Activated T-helper 1 cell treated with anti-CD3 and anti-CD28 coated beads, Interleukin-12 subunit alpha, Interleukin-12 subunit beta, Interleukin-2, Interleukin-4 antibody, amounts not matched to agents 30 ng/mL and 10 ng/mL and 1 ng/mL, durations not matched to agents 14 hours and 24 hours and 36 hours (primary cell): ENCODE data around the gene SEMA5A. TPM values are rescaled to one million over a fixed set of nuclear protein-coding genes. Genes with fewer than 3 reads are reported as not detected.

Experiments used
- DNase-seq: peaks from one replicate; pipeline ENCODE4 v3.0.0; 2021; ENCODE audit warnings: low spot score
- H3K27ac Mint-ChIP-seq: one replicate; pipeline ENCODE4 v1.8.0; 2021; ENCODE audit warnings: mild to moderate bottlenecking, mixed read lengths
- H3K27me3 Mint-ChIP-seq: one replicate; pipeline ENCODE4 v1.8.0; 2022; ENCODE audit warnings: mild to moderate bottlenecking, moderate library complexity, mixed read lengths; ENCODE audit not compliant: insufficient read depth
- H3K36me3 Mint-ChIP-seq: one replicate; pipeline ENCODE4 v1.8.0; 2021; ENCODE audit warnings: low read depth, mixed read lengths
- H3K4me1 Mint-ChIP-seq: one replicate; pipeline ENCODE4 v1.8.0; 2021; ENCODE audit warnings: low read depth, mixed read lengths
- H3K4me3 Mint-ChIP-seq: one replicate; pipeline ENCODE4 v1.8.0; 2021; ENCODE audit warnings: mild to moderate bottlenecking, moderate library complexity, mixed read lengths
- H3K9me3 Mint-ChIP-seq: one replicate; pipeline ENCODE4 v1.8.0; 2021; ENCODE audit warnings: mixed read lengths
- intact Hi-C: fragments of 100-400 bp; cut with micrococcal nuclease; formaldehyde crosslinking; loops from one replicate; pipeline ENCODE4 v1.15.1; 2024
- total RNA-seq: library from RNA; stranded (reverse); gene quantifications from 2 replicates; pipeline ENCODE4 v1.2.3, GENCODE V29; 2022

Gene SEMA5A
- total RNA-seq, 1 donor from 2014 or later, result not detected

DNA sequence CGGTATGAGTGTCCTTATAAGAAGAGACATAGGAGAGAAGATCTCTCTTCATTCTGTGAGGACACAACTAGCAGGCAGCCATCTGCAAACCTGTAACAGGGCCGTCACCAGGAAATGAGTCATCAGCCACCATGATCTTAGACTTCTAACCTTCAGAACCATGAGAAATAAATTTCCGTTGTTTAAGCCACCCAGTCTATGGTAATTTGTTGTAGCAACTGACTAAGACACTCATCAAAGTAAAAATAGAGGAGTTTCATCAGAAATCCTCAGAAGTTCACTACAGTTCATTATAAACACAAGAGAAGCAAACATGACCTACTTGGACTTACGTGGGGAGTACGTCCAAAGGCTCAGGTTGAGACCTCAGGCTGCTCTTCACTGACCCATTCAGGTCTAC, 357.7 kb downstream of the SEMA5A start:
- H3K4me3 Mint-ChIP-seq, result no peak overlapping the region
- H3K36me3 Mint-ChIP-seq, result no peaks in the 10 kb centered on the region
- peaks cover 6% of the 10 kb centered on the region for H3K4me1 Mint-ChIP-seq
- intact Hi-C loops, result no loop called here
- peaks cover 14% of the 10 kb centered on the region for H3K9me3 Mint-ChIP-seq
- DNase-seq, result no peak
- no peak overlapping the region for H3K27ac Mint-ChIP-seq
- H3K27me3 Mint-ChIP-seq, result peaks cover 2% of the 10 kb centered on the region

- peaks cover 14% of the 10 kb centered on the region for H3K9me3 Mint-ChIP-seq
- no peak overlapping the region for H3K4me3 Mint-ChIP-seq
- H3K27me3 Mint-ChIP-seq, result peaks cover 2% of the 10 kb centered on the region
- H3K4me1 Mint-ChIP-seq, result peaks cover 6% of the 10 kb centered on the region
- no peak overlapping the region for H3K27ac Mint-ChIP-seq
- intact Hi-C loops, result no loop called here
- no peak for DNase-seq
- H3K36me3 Mint-ChIP-seq, result no peaks in the 10 kb centered on the region
Observed at GRCh38 chr5:9187614-9188013, 358.3 kb downstream of the SEMA5A start.

DNA sequence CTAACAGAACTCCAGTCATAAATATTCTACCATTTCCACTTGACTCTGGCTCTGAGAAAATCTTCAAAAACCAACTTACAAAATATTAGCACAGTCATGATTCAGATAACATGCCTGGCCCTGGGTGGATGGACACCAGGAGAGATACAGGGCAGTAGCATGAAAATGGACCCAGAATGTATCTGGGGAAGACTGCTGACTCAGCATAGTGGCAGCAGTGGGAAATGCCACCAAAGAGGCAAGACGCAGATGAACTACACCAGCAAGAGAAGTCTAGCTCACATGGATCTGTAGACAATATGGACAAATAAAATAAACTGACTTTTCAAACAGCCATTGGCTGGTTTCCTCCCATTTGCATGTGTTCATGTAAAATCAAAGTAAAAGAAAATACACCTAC, 359.8 kb downstream of the SEMA5A start:
- intact Hi-C loops, result no loop called here
- DNase-seq, result no peak
- no peaks in the 10 kb centered on the region for H3K36me3 Mint-ChIP-seq
- H3K27ac Mint-ChIP-seq, result no peak overlapping the region
- H3K4me1 Mint-ChIP-seq, result peaks cover 6% of the 10 kb centered on the region
- no peak overlapping the region for H3K4me3 Mint-ChIP-seq
- peaks cover 2% of the 10 kb centered on the region for H3K27me3 Mint-ChIP-seq
- peaks cover 14% of the 10 kb centered on the region for H3K9me3 Mint-ChIP-seq

DNA sequence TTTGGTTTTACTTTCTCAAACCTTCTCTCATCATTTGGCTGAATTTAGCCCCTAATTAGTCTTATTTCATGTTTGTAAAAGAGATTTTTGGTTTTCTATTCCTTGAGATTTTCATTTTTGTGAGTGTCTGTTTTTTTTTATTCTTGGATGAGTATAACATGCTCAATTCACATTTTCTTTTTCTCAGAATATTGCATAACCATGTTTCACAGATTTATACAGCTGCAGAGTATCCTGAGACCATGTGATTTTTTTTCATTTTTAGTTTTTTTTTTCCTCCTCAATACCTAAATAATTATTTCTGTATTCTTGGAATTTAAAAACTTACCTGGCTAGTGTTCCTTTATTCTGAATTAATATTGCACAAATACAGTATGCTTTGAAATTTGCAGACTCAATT, 361.9 kb downstream of the SEMA5A start:
- intact Hi-C loops, result no loop called here
- H3K4me1 Mint-ChIP-seq, result peaks cover 6% of the 10 kb centered on the region
- peaks cover 10% of the 10 kb centered on the region for H3K9me3 Mint-ChIP-seq
- no peak overlapping the region for H3K27ac Mint-ChIP-seq
- no peaks in the 10 kb centered on the region for H3K27me3 Mint-ChIP-seq
- no peak overlapping the region for H3K4me3 Mint-ChIP-seq
- no peaks in the 10 kb centered on the region for H3K36me3 Mint-ChIP-seq
- DNase-seq, result no peak

GRCh38 chr5:9182899-9183695, 362.8 kb downstream of the SEMA5A start:
- DNase-seq, result no peak
- Mint-ChIP-seq H3K4me3 (no peak overlapping the region), H3K27ac (no peak overlapping the region), H3K27me3 (no peaks in the 10 kb centered on the region), H3K36me3 (no peaks in the 10 kb centered on the region), H3K9me3 (peaks cover 4% of the 10 kb centered on the region), H3K4me1 (no peaks in the 10 kb centered on the region)
- intact Hi-C loops, result no loop called here

DNA sequence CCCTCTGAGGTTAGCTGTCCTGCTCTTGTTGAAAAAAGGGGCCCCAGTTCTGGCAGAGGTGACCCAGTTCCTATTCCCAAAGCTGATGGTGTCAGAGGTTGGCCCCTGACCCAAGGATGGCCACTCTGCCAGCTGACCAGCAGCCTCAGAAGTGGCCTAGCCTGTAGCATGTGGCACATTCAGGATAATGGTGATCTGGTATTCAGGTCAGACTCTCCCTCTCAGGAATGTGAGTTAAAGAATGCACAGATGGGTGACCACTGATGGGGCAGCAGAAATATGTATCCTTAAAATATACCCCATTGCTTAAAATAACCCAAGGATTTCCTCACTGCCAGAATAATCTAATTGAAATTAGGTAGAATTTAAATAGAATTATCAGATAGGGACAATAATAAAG, 369.2 kb downstream of the SEMA5A start:
- Mint-ChIP-seq H3K4me1 (no peaks in the 10 kb centered on the region), H3K9me3 (peaks cover 5% of the 10 kb centered on the region), H3K27ac (no peak overlapping the region), H3K27me3 (no peaks in the 10 kb centered on the region), H3K36me3 (no peaks in the 10 kb centered on the region), H3K4me3 (no peak overlapping the region)
- DNase-seq, result no peak
- intact Hi-C loops, result no loop called here

GRCh38 chr5:9174446-9174845, 371.4 kb downstream of the SEMA5A start:
- Mint-ChIP-seq H3K9me3 (peaks cover 5% of the 10 kb centered on the region), H3K4me3 (no peak overlapping the region), H3K4me1 (no peaks in the 10 kb centered on the region), H3K27ac (no peak overlapping the region), H3K36me3 (no peaks in the 10 kb centered on the region), H3K27me3 (no peaks in the 10 kb centered on the region)
- intact Hi-C loops, result no loop called here
- no peak for DNase-seq

- Mint-ChIP-seq H3K4me1 (no peaks in the 10 kb centered on the region), H3K36me3 (no peaks in the 10 kb centered on the region), H3K27me3 (no peaks in the 10 kb centered on the region), H3K9me3 (peaks cover 5% of the 10 kb centered on the region), H3K27ac (no peak overlapping the region), H3K4me3 (no peak overlapping the region)
- intact Hi-C loops, result no loop called here
- no peak for DNase-seq
Observed at GRCh38 chr5:9173281-9174048, 372.4 kb downstream of the SEMA5A start.

DNA sequence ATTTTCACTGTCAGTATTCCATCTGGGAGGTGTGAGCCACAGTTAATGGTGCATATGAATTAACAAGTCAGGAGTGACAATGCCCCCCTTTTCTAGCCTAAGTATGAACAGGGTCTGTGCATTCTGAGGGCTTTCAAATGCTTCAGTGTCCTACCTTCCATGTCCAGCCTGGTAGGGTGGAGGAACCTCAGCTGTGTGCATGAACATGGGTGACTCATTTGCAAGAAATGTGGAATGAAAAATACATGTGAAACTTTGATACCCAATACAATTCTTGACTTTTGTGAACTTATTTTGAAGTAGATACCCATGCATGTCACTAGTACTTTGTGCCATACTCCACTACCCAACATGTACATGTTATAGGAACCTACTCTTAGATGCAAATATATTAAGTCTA, 375.8 kb downstream of the SEMA5A start:
- intact Hi-C loops, result no loop called here
- Mint-ChIP-seq H3K36me3 (no peaks in the 10 kb centered on the region), H3K4me1 (no peaks in the 10 kb centered on the region), H3K4me3 (no peak overlapping the region), H3K27me3 (no peaks in the 10 kb centered on the region), H3K27ac (no peak overlapping the region), H3K9me3 (no peaks in the 10 kb centered on the region)
- no peak for DNase-seq

DNA sequence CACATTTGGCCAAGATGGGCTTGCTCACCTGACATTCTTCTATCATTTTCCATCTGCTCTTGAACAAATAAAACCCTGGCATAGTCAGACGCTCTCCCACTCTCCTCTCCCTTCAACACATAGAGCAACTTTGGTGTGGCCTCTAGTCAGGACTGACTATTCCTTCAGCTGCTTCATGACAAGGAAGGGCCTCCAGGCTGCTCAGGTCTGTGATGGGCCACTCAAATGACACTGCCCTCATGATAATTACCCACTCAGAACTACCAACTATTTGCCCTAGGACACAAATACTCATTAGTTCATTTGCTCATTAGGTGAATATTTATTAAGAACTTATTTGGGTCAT, 376.3 kb downstream of the SEMA5A start:
- Mint-ChIP-seq H3K9me3 (no peaks in the 10 kb centered on the region), H3K4me3 (no peak overlapping the region), H3K27me3 (no peaks in the 10 kb centered on the region), H3K36me3 (no peaks in the 10 kb centered on the region), H3K27ac (no peak overlapping the region), H3K4me1 (no peaks in the 10 kb centered on the region)
- intact Hi-C loops, result no loop called here
- no peak for DNase-seq

GRCh38 chr5:9168791-9169556, 376.9 kb downstream of the SEMA5A start:
- no peak overlapping the region for H3K4me3 Mint-ChIP-seq
- intact Hi-C loops, result no loop called here
- H3K4me1 Mint-ChIP-seq, result no peaks in the 10 kb centered on the region
- H3K9me3 Mint-ChIP-seq, result no peaks in the 10 kb centered on the region
- no peak overlapping the region for H3K27ac Mint-ChIP-seq
- DNase-seq, result no peak
- H3K36me3 Mint-ChIP-seq, result no peaks in the 10 kb centered on the region
- no peaks in the 10 kb centered on the region for H3K27me3 Mint-ChIP-seq

DNA sequence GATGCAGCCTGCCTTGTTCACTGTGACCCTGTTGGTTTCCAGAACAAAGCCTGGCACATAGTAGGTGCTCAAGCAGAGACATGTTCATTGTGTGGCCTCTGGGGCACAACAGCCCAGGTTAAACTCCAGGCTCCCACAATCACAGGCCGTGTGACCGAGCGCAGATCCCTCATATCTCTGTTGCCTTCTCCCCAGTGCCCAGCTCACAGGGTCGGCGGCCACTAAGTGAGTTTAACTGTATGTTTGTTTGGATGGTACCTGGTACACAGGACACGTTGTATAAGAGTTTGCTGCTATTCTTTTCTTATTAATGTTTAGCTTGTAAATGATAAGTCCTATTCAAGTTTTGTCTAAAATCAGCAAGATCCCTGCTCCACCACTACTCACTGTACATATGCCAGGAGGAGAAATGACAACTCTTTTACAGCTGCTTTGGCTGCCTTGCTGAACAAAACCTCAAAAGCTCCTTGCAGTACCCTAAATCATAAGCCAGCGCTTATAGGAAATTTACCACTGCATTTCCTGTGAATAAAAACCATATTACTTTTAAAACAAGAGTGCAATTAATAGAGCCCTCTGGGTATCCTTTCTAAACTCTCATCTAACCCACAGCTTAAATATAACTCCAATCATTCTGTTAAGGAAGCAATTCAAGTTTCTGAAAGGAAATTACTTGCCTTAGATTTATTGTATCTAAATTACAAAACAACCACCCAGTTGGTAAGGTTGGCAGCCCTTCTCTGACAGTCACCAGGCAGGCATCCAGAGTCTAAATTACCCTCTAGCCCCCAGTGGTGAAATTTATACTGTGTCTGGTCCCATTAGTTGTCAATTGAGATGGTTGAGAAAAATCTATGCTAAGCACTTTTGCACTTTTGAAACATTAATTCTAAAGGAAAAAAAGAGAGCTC, 379.4 kb downstream of the SEMA5A start:
- Mint-ChIP-seq H3K27ac (no peak overlapping the region), H3K4me3 (no peak overlapping the region), H3K36me3 (no peaks in the 10 kb centered on the region), H3K27me3 (no peaks in the 10 kb centered on the region), H3K9me3 (no peaks in the 10 kb centered on the region), H3K4me1 (no peaks in the 10 kb centered on the region)
- intact Hi-C loops, result no loop called here
- DNase-seq, result no peak
